Putamen (tissue), 1 donor: ENCODE results near the gene UNC13C.
A peak's percentile ranks its signal among the peaks of the same experiment; 100 is the strongest.

Experiments
- DNase-seq: peaks from one replicate; pipeline ENCODE4 v3.0.0-alpha.2; 2016; ENCODE audit warnings: low spot score

Gene UNC13C

DNA sequence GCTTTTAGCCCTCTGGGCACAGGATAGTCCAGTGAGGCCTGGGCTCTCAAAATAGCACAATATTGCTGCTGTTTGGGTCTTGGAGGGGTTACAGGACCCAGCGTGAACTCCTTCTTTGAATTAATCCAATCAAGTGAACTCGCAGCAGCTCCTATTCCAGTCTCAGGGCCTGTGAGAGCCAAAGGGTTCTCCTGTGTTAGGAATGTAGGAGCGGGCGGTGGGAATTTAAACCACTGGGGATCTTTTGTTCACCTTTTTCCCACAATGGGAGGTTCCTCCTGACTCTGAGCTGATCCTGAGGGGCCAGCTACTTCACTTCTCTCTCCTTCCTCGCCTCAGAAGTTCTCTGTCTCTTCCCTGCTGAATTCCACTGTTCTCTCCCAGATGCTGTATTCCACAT lies 504.0 kb downstream of the UNC13C start:
- DNase-seq: no peak

DNA sequence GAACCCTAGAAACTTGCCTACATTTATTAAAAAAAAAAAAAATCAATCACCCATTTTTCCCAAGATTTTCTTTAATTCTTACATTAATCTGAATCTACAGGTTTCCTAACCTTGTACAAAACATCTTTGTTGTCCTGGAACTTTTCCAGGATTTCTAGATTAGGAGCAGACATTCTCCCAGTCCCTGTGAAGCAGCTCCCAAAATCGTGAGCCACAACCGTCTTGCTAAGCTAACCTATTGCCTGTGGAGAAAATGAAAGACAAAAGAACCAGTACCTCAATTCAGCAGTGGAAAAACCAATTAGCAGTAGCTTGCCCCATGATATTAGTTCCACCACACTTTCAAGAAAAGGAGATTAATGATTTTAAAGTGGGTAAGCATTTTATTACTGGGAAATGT lies 522.1 kb downstream of the UNC13C start:
- DNase-seq: no peak

DNA sequence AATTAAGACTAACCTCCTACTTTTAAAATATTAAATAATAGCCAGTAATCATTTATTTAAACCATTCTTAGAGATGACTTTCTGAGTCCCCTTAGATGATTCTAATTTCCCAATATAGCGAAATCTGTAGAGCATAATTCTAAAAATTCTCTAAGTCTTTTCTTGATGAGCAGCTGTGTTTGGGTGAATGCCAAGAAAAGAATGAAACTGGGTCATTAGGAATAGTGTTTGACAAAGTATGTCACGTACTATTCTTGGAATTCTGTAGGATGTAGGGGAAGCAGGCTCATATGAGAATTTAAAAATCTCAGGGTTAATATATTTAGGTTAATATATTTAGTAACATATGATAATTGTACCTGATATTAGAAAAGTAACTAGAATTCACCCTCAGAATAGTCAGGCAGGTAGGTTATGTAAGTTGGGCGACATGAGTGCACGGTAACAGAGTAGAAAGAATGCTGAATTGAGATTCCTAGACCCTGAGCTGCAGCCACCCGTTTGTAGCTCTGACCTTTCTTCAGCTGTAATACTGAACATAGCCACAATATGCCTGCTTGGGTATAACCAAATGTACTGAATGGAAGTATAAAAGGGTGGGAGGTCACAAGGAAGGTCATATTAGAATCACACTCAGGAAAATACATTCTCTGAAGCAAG lies 524.3 kb downstream of the UNC13C start:
- DNase-seq: peak; percentile 70

DNA sequence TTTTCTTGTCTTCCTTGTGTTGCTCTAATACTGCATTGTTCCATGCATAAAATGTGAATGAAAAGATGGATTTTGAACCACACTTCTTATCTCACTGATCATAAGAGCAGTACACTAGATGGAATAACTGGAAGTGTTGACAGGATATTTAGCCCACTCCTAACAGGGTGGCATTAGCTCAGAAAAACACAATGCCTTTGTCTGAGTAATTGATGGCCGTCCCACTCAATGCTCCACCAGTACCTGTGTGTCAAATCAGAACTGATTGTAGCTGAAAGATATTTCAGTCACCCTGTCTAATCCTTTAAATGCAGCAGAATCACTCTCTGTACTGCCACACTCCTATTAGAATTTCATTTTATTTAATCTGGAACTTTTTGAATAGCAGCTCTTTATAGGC lies 526.5 kb downstream of the UNC13C start:
- DNase-seq: peak; percentile 61

DNA sequence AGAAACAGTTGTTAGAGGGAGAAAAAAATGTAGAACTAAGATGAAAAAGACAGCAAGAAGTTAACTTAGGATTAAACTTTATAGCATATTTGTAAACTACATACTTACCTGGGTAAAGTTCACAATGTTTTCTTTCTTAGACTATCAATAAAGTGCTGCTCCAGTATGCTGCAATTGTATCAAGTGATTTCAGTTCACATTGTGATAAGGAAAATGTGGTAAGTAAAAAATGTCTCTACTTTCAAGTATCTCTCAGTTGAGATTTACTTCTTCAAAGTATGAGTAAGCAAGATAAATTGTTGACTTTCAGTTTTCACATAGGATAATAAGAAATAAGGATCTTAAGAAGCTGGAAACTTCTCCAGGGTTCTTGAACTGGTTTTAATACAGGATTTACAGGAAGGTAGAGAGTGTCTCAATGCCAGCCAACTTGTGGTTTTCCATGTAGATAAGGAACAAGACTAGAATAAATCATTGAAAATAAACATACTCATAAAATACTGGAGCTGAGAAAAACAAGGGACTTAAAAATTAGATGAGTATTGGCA lies 528.8 kb downstream of the UNC13C start:
- DNase-seq: no peak

DNA sequence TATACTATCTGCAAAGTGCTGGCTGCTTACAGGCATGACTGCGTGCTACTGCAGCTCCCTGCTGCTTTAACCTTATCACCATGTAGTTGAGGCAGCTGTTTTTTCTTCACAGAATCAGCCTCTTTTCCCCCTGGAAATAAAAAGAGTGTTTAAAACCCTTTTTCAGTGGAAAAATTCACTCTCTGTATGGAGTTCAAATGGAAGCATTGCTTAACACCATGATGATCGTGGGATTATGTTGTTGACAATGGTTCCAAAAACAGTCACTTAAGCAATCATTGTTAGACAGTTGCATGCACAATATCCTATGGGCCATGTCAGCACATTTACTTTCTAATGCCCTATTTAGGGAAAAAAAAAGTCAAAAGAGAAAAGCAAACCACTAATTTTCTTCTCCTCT lies 536.4 kb downstream of the UNC13C start:
- DNase-seq: no peak

DNA sequence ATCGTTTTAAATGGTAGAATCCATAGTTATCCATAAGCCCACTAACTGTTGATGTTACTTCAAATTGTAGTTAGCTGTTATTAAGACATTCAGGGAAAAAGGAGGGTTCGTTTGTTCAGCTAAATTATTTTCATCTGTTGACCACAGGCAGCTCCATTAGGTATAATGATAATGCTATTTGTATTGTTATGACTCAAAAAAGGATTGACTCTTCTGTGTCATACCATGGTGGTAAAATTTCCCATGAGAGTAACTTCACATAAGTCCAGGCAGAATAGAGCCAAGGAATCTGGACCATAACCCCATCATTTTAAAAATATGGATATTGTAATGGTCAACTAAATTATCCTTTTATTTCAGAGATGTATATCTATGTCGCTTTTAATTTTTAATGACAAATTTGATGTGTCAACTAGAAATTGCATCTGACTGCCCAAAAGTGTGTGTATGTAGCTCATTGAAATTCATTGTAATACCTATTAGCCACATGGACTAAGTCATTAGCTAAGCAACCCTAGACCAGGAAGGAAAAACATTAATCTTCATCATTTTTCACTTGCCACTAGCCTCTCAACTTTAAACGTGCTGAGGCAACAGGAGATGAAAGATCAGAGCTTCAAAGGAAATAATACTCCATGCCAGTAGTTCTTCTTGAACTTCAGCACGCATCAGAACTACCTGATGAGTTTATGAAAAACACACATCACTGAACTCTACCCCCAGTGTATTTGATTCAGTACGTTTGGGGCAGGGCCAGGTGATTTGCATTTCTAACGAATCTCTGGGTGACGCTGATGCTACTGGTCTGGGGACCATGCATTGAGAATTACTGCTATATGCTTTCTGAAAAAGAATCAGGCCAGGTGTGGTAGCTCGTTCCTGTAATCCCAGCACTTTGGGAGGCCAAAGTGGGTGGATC lies 537.7 kb downstream of the UNC13C start:
- no peak for DNase-seq

DNA sequence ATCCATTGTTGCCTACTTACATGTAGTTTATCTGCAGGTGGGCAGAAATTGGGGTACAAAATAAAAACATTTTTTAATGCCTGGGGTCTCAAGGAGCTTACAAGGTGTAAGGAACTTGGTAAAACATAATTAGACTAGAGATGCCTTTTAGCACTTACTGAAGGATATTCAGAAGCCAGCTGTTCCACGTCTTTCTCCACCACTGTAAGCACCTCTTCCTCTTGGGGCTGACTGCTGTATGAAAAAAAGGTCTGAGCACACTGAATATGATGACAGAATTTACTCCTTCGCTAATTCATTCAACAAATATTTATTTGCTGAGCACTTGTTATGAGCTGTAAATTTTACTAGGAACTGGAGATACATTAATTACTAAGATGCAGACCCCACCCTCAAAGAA lies 539.1 kb downstream of the UNC13C start:
- no peak for DNase-seq

DNA sequence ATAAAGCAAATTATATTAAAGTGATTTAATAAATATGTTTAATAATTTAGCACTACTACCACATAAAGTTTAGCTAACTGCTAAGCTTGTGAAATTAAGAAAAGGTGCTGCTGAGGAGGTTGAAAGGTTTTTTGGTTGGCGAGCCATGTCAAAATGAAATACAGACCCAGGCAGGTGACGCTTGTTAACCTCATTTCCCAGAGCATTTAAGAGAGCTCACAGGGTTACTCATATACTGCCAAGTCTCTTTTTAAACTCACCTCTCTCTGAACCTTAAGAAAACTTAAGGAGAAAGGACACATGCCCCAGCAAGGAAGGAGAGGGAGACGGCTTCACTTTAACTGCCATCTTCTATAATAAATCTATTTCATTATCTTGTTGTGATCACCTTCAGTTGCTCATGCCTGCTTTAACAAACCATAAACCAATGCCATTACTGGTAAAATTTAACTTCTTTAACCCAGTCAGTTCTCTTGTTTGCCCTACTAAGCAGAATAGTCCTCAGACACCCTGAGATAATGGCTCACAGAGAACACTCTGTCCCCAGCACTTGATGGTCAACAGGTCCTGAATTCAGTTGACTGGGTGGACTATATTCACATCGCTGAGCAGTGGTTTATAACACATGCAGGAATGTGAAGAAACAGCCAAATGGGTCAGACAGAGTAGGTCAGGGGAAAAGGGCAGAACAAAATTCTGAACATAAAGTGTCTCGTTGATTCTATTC lies 540.1 kb downstream of the UNC13C start:
- DNase-seq: no peak

DNA sequence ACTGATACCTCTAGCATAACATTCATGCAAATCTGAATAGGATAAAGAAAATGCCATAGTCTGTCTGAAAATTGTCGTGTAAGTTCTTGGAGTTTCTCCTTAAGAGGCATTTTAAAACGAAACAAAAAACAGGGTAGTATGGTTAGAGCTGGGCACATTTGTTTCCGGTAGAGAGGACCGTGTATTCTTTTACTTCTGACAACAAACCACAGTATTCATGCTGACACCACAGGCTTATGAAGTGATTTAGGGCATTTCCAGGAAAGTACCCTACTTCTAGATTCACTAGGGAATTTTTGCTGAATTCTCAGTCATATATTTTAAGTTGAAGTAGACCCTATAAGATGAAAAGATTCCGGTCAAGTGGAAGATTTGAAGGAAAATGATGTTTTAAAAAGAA lies 541.3 kb downstream of the UNC13C start:
- DNase-seq: no peak

DNA sequence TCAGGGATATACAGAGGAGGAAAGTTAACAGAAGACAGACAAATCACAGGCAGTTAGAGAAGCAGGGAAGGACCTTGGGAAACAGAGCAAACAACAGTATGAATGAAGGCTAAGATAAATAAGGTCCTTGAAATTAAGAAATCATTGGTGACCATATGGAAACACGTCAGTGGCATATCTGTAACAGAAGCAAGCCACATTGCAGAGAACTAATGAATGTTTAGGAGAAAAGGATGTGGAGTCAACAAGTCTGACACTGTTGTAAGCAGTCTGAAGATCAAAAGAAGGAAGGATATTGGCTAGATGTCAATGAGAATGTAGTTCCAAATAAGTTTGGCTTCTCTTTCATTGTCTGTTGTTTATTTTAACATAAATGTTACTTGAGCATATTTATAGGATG lies 542.4 kb downstream of the UNC13C start:
- no peak for DNase-seq

DNA sequence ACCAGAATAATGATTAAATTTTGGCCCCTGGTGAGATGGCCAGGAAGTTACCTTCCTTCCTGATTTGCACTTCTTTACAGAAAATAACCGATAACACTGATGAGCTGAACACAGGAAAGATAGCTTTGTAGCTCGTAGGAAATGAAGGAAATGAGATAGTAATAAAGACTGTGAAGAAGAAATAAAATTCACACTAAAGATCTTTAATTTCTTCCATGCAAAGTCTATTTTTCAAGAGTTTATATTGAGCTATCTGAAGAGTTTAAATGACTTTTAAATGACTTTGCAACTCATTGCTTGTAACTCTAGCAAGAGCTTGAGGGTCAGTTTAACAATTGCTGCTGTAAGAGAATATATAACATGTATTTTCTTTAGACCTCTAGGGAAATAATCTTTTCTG lies 543.0 kb downstream of the UNC13C start:
- no peak for DNase-seq

DNA sequence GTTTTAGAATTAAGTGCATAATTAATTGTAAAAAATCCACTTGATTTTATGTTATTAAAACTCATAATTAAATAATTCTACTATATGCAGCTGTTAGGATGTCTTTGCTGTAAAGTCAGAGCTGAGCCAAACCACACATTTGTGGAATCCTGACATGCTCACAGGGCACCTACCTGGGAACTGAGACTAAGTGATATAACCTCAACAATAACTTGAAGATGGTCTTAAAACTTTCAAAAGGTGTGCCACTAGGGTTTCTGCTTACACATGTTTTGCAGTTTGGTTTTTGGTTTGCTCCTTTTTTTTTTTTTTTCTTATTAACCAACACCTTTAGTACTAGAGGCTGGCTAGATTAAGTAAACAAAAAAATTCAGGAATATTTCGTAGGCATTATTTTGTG lies 549.8 kb downstream of the UNC13C start:
- no peak for DNase-seq

DNA sequence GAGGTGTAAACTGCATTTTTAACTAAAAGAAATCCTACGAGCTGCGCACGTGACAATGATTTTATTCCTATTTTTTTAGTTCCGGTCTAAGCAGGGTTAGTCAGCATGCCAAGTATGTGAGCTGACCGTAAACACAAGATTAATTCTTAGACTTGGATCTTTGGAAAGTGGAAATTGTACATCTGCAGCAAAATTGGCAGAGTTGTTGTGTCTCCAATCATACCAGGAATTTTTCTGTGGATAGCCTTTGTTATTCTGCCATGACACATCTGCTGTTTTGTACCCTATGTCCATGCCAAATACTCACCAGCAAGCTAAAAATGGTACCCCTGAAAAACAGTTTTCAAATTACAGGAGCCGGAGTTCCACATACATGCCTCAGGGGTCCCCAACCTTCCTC lies 562.5 kb downstream of the UNC13C start:
- no peak for DNase-seq

DNA sequence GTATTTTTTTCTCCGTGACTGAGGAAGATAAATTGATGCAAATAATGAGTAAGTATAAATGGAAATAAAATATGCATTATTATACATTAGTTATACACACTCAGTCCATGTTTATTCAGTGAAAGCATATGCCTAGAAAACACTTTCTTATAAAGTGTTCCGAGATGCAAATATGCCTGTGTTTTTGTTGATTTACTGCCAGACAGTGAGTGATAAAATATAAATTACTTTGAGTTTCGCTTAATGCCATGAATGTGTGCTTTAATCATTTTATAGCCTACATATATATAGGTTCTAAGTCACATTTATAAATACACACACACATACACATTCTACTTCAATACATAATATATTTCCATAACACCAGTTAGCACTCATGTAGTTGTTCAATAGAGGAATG lies 569.2 kb downstream of the UNC13C start:
- no peak for DNase-seq

DNA sequence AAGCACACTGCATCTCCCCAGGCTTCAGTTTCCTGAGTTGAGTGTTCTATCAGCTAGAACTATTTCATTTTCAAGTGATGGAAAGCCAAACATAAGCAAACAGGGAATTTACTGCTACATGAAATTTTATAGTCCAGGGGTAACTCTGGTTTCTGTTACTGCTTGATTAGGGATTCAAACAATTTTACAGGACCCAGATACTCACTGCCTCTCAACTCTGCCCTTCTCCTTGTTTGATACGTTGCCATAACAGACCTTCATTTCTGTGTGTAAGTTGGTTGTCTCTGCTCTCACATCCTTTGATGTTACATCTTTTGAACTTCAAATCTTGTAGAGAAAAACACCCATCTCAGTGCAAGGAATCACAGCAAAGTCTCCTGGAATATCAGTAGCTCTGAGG lies 572.7 kb downstream of the UNC13C start:
- DNase-seq: no peak

DNA sequence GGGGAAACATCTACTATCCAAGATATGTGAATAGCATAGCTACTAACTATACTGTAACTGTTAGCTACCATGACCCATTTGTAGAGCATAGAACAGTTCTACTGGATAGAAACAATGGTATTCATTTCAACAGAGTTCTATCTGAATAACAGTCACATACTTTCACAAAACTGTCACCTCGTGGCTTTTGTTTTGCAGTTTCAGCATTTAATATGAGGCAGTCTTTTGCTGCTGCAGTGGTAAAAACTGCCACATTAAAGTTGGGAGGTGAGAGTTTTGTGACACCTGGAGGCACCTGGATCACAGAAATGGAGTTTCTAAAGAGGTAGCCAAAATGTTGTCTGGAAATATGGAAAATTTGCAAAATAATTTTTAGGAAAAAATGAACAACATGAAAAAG lies 578.0 kb downstream of the UNC13C start:
- DNase-seq: no peak

DNA sequence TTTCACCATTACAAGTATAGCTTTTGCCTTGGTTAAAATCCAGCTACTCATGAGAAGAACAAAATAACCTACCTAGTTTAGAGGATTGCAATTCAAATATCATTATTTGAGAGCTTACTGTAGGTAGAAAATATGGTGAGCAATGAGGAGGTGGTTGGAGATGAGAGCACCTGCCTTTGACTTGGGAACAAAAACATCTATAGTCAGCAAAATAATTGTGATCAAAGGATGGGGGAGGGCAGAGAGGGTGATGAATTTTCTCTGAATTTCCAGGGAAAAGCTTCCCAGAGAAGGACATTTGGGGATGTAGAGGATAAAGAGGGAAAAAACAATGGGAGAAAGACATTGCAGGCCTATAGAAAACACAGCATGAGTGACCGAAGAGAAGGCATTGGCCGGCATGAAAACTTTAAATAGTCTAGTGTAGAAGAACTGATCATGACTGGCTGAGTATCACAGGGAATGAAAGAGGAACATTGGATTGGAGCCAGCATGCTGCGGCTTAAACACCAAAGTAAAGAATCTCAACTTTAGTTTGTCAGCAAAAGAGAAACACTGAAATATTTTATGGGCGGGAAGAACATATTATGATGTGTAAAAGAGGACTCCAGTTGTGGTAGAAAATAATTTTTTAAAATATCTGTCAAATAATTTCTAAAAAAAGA lies 581.3 kb downstream of the UNC13C start:
- peak; percentile 22 for DNase-seq

DNA sequence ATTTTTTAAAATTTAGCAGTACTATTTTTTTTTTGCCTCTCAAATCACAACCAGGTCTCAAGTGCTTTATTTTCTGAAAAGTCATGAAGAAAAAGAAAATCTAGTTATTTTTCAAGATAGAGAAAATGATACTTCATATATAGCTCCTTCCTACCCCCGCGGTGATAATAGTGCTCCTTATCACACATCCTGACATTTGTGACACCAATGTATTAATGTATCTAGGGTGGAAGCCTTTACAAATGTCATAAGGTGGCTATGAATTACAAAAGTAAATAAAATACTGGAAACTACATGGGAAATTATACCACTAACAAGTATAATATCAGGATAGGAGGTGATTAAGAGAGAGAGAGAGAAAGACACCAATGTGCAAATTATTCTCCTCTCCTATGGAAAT lies 582.2 kb downstream of the UNC13C start:
- no peak for DNase-seq

DNA sequence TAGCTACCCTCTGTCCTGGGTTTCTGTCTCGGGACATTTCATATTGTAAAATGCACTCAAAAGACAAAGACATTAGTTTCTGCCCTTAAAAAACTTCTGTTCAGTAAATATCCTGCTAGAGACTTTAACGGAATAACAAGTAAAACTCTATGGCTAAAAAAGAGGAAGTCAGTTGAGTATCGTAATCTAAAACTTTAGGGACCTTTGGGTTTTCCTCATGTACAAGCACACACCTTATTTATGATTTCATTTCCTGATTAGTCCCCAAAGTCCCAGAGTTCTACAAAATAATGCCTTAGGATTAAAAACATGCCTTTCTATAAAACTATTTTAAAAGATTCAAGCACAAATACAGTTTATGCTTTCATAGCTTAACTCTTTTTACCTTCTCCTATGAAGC lies 585.9 kb downstream of the UNC13C start:
- no peak for DNase-seq

DNA sequence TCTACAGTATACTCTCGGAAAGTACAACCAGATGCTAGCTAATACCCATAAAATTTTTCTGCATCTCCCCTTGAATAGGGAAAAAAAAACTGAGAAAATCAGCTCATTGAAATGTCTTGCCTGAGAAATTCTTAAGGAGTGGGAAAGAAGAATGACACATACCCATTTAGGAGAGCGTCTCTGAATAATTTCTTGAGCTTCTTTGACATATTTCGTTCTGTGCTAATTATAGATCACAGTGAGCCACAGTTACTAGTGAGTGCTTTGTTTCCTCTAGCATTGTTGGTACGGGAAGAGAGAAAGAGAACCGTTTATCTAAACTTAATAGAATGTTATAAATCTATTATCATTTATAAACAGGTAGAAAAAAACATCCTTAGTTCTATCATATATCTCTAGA lies 588.4 kb downstream of the UNC13C start:
- peak; percentile 25 for DNase-seq

DNA sequence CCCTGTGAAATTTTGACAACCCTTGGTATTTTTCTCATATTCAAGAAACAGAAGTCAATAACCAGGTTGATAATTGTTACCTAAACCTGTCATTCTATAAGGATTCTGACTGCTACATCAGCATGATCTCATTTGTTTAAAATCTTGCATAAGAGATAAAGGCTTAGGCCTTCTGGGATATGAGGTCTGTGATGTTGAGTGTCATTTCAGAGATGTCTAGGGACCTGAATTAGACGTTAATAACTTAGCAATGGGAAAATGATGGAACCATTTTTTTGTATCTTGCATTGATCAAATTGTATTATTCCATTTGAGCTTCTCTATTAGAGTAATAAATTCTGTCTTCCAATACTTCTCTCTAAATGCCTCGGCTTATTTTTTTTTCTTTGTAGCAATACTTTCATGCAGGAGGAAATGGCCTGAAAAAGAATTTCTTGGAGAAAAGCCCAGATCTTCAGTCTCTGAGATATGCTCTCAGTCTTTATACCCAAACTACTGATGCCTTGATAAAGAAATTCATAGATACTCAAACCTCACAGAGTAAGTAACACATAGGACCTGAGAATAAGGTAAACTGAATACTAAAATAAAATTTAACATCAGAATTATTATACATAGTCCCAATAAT lies 589.3 kb downstream of the UNC13C start:
- no peak for DNase-seq
